Fibroblast of skin of abdomen (primary cell): ENCODE results near the gene LIPC.
A peak's percentile ranks its signal among the peaks of the same experiment; 100 is the strongest.

ENCODE experiments used
- DNase-seq: peaks from one replicate; pipeline ENCODE4 v3.0.0-alpha.2; 2013

The LIPC gene

DNA sequence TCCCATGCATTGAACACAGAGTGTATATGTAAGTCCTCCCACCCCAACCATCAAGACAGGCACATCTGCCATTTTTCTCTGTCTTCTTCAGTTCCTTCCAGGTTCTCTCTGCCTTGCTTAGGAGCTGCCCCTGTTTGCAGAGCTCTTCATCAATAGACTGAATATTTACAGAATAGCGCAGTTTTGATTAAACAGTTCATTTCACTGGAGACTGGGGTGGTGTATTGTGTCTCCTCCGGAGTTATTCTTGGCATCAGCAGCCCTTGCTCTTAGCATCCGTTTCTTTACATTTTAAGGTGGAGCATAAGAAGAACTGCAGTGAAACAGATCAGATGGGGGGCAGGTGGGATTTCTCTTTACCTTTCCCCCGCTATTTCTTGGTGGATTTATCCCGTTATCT, 87.7 kb downstream of the LIPC start:
- no peak for DNase-seq

DNA sequence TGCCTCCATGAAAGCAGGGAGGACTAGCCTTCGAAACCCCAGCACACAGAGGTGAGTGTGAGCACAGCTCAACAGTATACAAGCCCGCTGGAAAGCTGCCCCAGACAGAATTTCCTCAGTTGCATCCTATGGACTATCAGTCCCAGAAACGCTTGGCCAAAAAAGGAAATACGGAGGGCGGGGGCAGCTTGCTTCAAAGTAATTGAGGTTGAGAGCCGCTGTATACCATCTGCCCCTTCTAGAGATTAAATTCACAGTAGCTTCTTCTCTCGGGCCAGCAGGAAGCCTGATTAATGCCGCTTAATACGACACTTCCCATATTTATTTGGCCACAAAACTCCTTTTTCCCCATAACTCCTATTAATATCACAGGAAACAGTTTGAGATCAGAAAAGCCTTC, 88.7 kb downstream of the LIPC start:
- no peak for DNase-seq

DNA sequence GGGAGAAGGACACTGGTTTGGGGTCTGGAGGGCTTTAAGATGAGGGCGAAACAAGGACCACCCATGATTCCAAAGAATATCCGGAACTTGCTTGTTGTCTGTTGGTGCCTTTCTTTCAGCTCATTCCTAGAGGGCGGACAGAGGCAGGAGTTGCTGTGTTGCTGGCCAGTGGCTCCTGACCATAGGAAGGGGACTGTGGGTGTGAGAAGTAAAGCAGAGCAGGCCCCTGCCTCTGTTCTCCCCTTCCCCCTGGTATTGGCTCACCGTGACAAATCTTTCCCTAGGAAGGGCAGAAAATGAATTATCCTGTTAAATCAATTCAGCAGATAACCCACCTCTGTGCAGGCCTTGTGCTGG, 89.1 kb downstream of the LIPC start:
- DNase-seq: no peak

DNA sequence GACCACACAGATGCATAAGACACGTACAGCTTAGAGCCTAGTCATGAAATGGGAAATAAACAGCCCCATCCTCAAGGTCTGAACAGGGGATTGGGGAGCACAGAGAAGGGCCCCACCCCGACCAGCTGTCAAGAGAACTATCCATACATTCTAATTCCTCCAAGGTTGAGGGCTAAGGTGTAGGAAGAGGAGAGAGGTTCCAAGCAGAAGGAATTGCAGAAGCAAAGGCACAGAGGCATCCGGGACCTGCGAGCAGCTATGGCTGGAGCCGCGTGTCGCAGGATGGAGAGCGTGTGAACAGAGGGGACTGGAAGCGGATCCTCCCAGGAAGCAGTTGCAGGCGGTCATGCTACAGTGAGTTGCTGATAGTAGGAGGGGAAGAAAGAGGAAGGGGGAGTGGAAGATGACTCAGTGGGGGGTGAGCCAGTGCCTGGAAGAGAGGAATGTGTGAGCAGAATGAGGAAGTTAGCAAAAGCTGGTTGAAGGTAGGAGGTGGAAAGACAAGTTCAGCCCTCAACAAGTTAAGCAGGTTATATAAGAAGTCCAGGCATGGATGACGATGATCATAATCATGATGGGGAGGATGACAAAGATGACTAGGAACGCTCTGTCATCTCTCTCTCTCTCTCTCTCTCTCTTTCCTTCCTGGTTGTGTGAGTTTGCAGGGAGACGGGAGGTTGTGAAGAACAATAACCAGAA, 89.7 kb downstream of the LIPC start:
- peak; percentile 86 for DNase-seq

DNA sequence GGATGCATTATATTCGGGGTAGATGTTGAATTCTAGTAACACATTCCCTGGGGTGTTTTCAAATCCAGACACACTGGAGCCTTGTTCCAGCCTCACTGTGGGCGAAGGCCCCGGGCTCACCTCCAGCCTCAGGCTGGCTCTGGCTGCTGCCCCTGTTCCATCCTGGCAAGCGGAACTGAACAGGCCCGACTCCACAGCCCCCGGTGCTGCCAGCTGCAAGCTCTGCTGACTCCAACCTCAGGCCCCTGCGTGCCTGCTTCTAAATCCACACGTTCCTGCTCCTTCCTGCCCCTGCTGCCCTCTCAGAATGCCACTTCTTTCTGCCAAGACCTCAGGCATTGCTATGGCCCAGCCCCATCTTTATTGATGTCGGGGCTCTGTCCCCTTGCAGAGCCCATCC, 90.6 kb downstream of the LIPC start:
- no peak for DNase-seq

DNA sequence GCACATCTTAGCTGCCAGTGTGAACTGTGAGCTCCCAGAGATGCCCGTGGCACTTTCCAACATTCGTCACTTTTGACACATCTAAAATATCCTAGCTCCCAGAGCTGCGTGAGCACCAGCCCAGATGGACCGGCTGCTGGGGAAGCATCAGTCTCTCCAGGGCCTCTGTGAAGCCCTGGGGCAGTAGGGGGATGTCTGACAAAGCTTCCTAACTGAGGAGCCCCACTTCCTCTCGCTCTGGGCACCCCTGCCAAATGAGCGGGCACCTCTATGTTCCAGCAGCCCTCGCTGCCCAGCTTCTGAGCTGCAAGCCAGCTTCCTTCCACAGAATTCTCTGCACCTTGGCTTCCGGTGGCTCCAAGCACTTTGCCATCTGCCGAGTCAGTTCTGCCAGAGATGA, 91.1 kb downstream of the LIPC start:
- DNase-seq: no peak

DNA sequence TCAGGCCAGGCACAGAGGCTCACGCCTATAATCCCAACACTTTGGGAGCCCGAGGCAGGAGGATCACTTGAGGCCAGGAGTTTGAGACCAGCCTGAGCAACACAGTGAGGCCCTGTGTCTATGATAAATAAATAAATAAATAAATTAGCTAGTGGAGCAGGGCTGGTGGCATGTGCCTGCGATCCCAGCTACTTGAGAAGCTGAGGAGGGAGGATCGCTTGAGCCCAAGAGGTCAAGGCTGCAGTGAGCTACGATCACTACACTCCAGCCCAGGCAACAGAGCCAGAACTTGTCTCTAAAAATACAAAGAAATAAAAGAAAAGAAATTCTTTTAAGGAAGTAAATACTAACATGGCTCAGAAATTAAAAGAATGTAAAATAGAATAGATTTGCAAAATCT, 91.8 kb downstream of the LIPC start:
- DNase-seq: no peak

DNA sequence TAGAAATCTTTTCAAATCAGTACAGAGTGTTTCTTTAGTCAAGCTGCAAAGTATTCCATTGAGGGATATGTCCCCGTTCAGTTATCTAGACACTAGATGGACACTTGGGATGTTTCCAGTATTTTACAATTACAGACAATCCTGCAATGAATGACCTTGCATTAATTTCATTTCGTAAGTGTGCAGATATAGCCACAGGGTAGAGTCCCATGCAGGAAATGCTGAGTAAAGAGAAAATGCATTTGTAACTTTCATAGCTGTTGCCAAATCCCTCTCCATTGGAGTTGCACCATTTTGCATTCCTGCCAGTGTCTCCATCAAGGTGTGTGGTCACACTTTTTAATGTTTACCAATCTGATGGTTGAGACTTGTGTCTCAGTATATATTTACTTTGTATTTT, 92.5 kb downstream of the LIPC start:
- no peak for DNase-seq

DNA sequence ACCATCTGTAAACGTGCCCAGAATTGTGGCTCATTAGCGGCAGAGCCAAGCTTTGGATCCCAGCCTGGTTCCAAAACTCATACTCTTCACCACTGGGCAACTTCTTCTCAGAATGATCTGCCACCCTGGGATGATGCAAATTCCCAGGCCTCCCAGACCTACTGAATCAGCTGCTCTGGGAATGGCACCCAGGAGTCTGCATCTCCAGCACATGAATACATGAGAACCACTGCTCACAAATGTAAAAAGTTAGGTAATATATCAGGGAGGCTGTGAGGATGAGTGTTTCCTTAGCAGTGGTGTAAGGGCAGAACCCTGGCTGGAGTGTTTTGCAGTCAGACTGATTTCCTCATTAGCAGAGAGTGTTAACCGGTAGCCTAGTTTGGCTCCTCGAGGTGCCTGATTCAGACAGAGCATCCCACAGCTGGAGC, 94.2 kb downstream of the LIPC start:
- no peak for DNase-seq

DNA sequence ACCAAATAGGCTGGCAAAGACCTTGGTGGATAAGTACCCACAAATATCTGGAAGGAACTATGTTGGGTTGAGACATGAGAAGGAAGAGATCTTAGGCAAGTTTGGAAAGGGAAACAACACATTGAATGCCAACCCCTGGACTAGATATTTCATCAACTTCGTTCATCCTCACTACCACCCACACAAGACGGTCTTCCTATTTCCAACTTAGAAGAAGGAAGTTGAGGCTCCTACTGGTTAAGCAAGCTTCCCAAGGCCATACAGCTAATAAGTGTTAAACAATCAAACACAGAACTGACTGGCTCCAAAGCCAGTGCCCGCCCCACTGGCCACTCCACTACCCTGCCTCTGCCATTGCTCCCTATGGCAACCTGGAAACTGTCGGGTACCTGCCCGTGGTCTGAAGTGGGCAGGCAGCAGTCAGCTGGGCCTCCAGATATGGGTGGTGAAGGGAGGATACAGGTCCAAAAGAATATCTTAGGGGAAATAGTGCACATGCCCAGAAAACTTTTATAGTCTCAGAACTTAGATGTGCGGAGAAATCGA, 94.9 kb downstream of the LIPC start:
- no peak for DNase-seq

DNA sequence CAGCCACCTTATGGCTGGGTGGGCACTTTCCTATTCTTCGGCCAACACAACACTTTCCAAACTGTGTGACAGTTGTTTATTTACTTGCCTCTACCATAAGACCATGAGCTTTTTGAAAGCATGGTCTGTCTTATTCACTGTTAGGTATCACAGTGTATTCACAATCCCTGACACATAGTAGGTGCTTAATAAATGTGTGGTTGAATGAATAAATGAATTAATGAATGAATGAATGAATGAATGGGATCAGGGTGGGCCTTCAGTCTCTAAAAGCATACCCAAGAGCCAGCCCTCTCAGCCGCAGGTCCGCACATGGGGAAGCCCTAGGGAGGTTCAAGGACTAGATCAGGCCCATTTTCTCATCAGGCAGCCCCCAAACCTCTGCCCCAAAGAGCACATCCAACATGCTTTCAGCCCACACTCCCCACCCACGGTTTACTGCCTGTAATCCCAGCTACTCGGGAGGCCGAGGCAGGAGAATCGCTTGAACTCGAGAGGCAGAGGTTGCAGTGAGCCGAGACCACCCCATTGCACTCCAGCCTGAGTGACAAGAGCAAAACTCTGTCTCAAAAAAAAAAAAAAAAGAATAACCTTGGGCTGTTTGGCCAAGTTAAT, 95.9 kb downstream of the LIPC start:
- DNase-seq: no peak

DNA sequence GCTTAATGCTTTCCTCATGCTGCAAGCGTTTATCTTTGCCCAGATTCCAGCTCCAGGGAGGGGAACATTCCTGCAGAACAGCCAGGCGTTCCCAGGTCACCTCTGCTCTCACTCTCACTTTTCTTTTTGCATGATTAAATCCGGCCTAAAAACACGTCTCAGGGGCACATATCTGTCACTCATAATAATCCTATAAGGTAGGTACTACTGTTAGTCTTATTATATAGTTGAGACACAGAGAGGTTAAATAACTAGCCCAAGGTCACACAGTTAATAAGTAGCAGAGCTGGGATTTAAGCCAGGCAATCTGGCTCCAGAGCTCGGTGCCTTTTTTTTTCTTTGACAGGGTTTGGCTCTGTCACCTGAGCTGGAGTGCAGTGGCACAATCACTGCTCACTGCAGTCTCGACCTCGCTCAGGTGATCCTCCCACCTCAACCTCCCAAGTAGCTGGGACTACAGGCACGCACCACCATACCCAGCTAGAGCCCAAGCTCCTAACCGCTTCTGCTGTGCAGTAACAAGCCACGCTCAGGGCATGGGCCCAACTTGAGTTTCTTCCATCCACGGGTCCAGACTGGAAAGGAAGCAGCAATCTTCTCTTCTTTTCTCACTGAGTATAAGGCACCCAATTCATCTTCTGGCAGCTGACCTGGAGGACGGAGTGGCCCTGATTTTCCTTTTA, 96.5 kb downstream of the LIPC start:
- DNase-seq: peak; percentile 59

DNA sequence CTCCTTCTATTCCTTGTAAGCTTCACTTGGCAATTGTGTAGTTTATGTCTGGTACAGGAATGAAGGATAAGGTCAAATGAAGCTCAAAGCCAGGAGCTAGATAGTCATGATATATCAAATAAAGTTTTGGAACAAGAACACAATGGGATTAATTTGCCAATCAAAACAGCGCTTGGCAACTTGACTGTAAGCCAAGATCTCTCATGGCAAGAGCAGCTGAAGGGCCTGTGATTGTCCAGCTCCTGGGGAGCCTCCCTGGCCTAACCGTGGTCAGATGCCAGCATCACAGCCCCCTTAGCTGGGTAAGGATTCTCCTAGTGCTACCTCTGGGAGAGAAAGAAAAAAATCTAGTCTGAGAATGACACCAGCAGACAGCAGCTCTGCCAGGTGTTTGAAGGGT, 97.2 kb downstream of the LIPC start:
- DNase-seq: no peak

DNA sequence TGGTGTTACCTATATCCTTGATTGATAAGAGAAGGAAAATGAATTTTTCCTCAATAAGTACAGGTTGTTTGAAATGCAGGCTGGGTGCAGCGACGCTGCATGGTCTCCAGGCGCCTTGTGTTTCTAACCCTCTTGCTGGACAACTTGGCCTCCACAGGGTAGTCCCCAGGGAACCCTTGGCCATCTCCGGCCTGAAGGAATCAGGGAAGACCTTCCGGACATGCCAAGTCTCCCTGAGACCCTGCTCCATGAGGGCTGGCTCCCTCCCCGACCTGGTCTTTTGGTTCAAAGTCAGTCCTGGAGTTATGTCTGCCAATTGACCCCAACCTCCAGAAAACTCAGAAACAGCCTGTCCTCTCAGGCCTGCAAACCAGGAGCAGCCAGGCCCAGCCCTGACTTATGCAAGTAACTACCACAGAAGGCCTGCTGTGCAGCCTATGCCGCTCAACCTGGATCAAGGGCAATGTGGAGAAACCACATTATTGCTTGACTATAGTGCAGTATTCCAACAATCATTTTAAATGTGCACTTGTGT, 98.3 kb downstream of the LIPC start:
- no peak for DNase-seq

DNA sequence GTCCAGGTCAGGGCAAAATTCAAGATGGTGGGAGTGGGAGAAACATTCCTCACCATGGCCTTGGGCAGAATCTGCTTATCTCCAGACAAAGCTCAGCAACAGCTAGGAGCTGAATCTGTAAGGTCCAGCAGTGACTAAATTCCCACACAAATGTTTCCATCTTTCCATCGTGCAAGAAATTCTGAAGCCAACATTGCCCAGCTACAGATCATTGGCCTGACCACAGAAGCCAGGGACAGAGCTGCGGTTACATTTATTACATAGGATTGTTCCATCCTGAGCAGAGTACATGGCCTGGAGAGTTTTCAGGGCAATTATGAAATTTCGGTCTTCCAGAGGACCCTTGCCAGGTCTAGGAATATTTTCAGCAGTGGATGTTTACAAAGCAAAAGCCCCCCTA, 100.3 kb downstream of the LIPC start:
- no peak for DNase-seq

DNA sequence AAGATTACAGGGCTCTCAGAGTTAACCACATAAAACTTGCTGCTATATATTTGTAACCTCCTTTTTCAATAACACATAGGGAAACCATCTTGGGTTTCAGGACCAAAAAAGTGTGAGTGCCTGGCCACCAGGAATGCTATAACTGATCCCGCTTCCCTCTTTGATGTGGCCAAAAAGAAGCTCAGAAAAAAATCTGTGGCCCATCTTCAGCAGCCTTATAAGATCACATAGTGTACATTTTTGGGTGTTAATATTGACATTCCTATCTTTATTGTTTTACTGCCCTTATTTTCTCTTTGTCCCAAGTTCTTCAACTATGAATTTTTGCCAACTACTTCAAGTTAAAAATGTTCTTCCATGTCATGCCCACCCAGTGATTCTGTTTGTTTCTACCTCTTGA, 102.8 kb downstream of the LIPC start:
- DNase-seq: no peak

DNA sequence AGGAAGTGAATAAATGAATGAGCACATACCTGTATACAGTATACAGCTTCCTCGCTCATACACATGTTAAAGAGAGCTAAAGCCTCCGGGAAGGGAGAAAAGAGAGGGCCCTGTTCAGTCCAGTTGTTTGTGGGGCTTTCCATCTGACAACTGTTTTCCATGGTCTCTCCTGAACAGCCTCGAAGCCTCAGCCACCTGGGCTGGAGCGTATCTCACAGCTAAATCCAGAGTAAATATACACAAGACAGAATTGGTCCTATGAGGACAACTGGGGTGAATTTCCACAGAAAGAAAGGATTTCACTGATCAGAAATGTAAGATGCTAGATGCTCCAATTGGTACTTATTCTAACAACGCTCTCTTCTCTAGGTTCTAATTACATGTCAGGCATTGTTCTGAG, 103.5 kb downstream of the LIPC start:
- no peak for DNase-seq

DNA sequence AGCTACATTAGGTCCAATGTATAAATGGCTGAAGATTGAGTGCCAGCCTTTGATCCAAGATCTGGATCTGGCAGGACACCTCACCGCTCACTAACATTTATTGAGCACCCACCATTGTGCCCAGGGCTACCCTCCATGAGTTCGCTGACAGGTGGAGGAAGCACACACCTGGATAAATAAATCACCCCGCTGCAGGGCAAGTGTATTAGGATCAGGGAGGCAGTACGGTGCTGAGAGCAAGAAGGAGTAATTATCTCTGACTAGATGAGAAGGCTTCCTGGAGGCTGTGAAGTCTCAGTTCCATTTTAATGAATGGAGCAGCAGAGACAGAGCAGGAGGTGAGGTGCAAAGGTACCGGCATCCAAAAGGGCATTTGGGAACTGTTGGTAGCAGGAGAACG, 104.1 kb downstream of the LIPC start:
- no peak for DNase-seq

DNA sequence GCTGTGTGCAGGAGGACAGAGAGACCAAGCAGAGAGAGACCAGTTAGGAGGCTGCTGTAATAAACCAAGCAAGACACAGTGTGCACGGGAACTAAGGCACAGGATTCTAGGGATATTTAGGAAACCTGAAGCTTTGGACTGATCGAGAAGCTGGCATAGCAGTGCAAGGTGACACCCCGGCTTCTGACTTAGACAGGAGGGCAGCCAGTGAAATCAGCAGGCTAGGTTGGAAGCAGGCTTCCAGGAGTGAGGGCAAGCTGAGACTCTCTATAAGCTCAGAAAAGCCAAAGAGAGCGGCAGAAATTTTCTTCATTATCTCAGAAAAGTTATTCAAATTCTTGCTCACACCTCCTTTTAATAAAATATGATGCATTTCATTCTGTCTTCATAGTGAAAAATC, 104.6 kb downstream of the LIPC start:
- DNase-seq: no peak

DNA sequence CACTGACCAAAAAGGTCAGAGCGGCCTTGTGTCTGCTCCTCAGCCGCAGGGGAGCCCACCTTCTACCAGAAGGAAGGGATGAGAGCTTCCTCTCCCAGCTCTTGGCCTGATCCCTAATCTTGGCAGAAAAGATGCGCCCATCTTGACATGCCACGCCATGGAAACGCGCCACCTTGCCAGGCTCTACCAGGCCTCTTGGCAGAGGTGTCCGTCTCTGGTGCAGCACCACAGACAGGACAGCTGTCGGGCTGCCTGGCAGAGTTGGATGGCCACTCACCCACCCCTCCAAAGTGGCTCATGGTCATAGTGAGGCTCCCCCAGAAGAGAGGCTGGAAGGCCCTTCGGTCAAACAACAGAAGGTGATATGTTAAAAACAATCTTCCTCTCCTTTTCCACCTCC, 105.2 kb downstream of the LIPC start:
- no peak for DNase-seq

DNA sequence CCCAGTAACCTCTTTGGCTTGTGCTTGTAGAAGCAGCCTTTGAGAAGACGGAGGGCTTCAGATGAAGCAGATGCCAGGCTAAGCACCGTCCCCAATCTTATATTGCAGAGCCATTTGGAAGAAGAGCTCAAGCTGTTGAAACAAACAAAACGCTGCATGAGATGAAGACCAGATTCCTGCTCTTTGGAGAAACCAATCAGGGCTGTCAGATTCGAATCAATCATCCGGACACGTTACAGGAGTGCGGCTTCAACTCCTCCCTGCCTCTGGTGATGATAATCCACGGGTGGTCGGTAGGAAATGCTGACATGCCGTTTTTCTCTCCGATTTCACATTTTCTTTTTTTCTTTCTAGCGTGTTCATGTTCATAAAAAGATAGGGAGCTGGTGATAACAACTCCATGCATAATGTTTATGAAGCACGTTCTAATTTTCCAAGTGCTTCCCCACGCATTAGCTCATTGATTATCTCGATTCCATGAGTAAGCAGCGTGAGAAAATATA, 106.5 kb downstream of the LIPC start:
- no peak for DNase-seq

DNA sequence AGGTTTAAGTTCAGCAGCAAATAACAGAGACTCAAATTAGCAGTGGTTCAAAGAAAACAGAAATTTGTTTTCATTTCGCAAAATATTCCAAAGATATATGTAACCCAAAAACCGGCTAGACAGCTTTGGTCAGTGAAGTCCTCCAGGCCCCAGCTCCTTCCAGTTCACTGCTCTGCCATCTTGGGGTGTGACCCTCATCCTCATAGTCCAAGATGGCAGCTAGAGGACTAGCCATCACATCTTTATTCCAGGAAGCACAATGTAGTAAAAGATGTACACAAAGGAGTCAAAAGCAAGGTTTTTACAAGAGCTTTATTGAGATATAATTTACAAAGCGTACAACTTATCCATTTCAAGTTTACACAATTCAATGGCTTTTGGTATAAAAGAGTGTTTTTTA, 107.1 kb downstream of the LIPC start:
- no peak for DNase-seq

DNA sequence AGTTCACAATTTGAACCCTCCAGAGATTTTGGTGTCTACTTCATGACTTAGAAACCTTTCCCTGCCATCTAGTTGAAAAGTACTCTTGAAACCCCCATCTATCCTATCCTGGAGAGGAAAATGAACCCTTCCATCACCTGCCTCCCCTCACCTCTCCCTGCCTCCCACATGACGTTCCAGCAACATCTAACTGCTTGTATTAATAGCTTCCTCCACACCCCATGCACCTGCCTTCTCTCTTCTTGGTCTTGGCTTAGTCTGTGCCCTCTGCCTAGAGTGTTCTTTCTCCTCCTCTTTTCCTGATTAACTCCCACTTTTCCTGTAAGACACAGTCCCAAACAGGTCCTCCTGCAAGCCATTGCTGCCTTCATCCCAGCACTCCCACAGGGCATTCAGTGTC, 107.8 kb downstream of the LIPC start:
- no peak for DNase-seq
